Measurements from ENCODE around the gene VAX1.
A peak's percentile ranks its signal among the peaks of the same experiment; 100 is the strongest.
"Not testable (repeated sequence)": the region's sequence is repeated elsewhere in the genome, so short reads cannot be mapped to it uniquely, and the experiment has no call there.

The VAX1 gene

GRCh38 chr10:117131376-117132327, 6.4 kb downstream of the VAX1 start:
- H2BK15ac ChIP-seq (ENCODE audit: low read length): peak overlapping the region; percentile 23
- H3K23ac ChIP-seq (ENCODE audit: low read depth, low read length, poor library complexity): no peak overlapping the region
- H3K9ac ChIP-seq (ENCODE audit: low read depth, low read length, poor library complexity): peak overlapping the region; percentile 39
- peak overlapping the region; percentile 13 for H2AK5ac ChIP-seq (ENCODE audit: low read depth, low read length)
- peaks cover 13 to 96% (median 66%) of the 10 kb centered on the region in 3 experiments for H3K27me3 ChIP-seq (ENCODE audit: control insufficient read depth in 3 of 3, insufficient read depth in 3 of 3, low read depth in 1 of 3, low read length in 3 of 3)
- no peak overlapping the region for H2BK12ac ChIP-seq (ENCODE audit: low read length)
- peaks cover 6% of the 10 kb centered on the region for H3K79me1 ChIP-seq (ENCODE audit: low read depth, low read length)
- no peak overlapping the region for H4K8ac ChIP-seq (ENCODE audit: low read depth, low read length)
- no peak overlapping the region for H3K4ac ChIP-seq (ENCODE audit: low read length)
- no peak overlapping the region for H2BK5ac ChIP-seq (ENCODE audit: low read length)
- no CpG with 5 or more reads among the region's 47 CpGs for WGBS, 2 donors (ENCODE audit: extremely low coverage in 2 of 2, insufficient read length in 2 of 2, insufficient replicate concordance in 1 of 2)
- H3K14ac ChIP-seq (ENCODE audit: low read length): peak overlapping the region; percentile 50
- peaks cover 0 to 2% of the 10 kb centered on the region in 2 donors for H3K36me3 ChIP-seq (replicated peaks in 1 of 2; ENCODE audit: control insufficient read depth in 2 of 2, insufficient read depth in 2 of 2, low read length in 2 of 2)
- H3K4me2 ChIP-seq (ENCODE audit: insufficient read depth, low read length, poor library complexity, severe bottlenecking): peak overlapping the region; percentile 58
- no peak overlapping the region for H4K91ac ChIP-seq (ENCODE audit: low read depth, low read length, poor library complexity)
- no peak overlapping the region for H3K4me3 ChIP-seq (ENCODE audit: low read length in 2 of 2)
- no peak overlapping the region for H2BK120ac ChIP-seq (ENCODE audit: low read depth, low read length)
- H2AFZ ChIP-seq (ENCODE audit: low read length): peak overlapping the region; percentile 70
- DNase-seq (ENCODE audit: low spot score): no peak
- no peak overlapping the region for H3K27ac ChIP-seq (replicated peaks; ENCODE audit: low read length)
- peaks cover 6 to 39% of the 10 kb centered on the region in 2 donors for H3K4me1 ChIP-seq (ENCODE audit: control insufficient read depth in 2 of 2, insufficient read depth in 1 of 2, low read depth in 1 of 2, low read length in 2 of 2)
- peaks cover 0 to 16% of the 10 kb centered on the region in 2 donors for H3K9me3 ChIP-seq (replicated peaks in 1 of 2; ENCODE audit: control insufficient read depth in 2 of 2, insufficient read depth in 1 of 2, low read depth in 1 of 2, low read length in 2 of 2)
- H3K18ac ChIP-seq (ENCODE audit: low read length): peak overlapping the region; percentile 85

DNA sequence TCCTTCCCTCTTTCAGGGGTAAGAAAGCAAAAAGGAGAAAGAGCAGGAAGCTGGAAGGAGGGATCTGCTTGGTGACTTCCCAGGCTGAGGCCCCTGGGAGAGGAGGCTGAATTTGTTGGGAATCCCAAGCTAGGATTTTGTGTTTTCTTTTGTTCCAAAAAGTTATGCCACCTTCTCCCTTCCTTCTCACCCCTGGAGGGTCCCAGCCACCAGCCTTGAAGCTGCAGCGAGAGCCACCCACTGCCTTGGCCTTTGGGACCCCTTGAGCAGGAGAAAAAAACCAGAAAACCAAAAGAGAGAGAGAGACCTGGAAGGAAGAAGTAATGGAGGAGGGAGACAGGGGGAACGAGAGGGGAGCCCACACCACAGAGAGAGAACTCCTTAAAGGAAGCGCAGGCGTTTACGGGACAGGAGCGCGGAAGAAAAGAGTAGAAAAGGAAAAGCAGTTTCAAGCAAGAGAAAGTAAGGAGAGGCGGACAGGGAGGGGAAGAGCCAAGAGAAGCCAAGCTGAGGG, 7.2 kb downstream of the VAX1 start:
- Histone ChIP-seq H3K18ac (ENCODE audit: low read length) (peak overlapping the region; percentile 82), H2BK120ac (ENCODE audit: low read depth, low read length) (no peak overlapping the region), H3K4ac (ENCODE audit: low read length) (no peak overlapping the region), H3K9me3 (replicated peaks in 1 of 2; ENCODE audit: control insufficient read depth in 2 of 2, insufficient read depth in 1 of 2, low read depth in 1 of 2, low read length in 2 of 2) (peaks cover 0 to 11% of the 10 kb centered on the region in 2 donors), H4K91ac (ENCODE audit: low read depth, low read length, poor library complexity) (no peak overlapping the region), H2BK5ac (ENCODE audit: low read length) (no peak overlapping the region), H2AK5ac (ENCODE audit: low read depth, low read length) (peak overlapping the region; percentile 13), H2BK12ac (ENCODE audit: low read length) (no peak overlapping the region), H3K4me2 (ENCODE audit: insufficient read depth, low read length, poor library complexity, severe bottlenecking) (peak overlapping the region; percentile 58), H3K4me3 (ENCODE audit: low read length in 2 of 2) (no peak overlapping the region), H3K14ac (ENCODE audit: low read length) (no peak overlapping the region), H2BK15ac (ENCODE audit: low read length) (no peak overlapping the region), H3K79me1 (ENCODE audit: low read depth, low read length) (peaks cover 4% of the 10 kb centered on the region), H3K27me3 (ENCODE audit: control insufficient read depth in 3 of 3, insufficient read depth in 3 of 3, low read depth in 1 of 3, low read length in 3 of 3) (peaks cover 11 to 89% (median 59%) of the 10 kb centered on the region in 3 experiments), H3K36me3 (replicated peaks in 1 of 2; ENCODE audit: control insufficient read depth in 2 of 2, insufficient read depth in 2 of 2, low read length in 2 of 2) (peaks cover 0 to 2% of the 10 kb centered on the region in 2 donors), H4K8ac (ENCODE audit: low read depth, low read length) (no peak overlapping the region), H3K23ac (ENCODE audit: low read depth, low read length, poor library complexity) (no peak overlapping the region), H3K27ac (replicated peaks; ENCODE audit: low read length) (no peak overlapping the region), H3K4me1 (ENCODE audit: control insufficient read depth in 2 of 2, insufficient read depth in 1 of 2, low read depth in 1 of 2, low read length in 2 of 2) (peaks cover 6 to 35% of the 10 kb centered on the region in 2 donors), H2AFZ (ENCODE audit: low read length) (peak overlapping the region; percentile 70), H3K9ac (ENCODE audit: low read depth, low read length, poor library complexity) (no peak overlapping the region)
- DNase-seq (ENCODE audit: low spot score): no peak
- WGBS, 2 donors (ENCODE audit: extremely low coverage in 2 of 2, insufficient read length in 2 of 2, insufficient replicate concordance in 1 of 2): no CpG with 5 or more reads among the region's 8 CpGs

DNA sequence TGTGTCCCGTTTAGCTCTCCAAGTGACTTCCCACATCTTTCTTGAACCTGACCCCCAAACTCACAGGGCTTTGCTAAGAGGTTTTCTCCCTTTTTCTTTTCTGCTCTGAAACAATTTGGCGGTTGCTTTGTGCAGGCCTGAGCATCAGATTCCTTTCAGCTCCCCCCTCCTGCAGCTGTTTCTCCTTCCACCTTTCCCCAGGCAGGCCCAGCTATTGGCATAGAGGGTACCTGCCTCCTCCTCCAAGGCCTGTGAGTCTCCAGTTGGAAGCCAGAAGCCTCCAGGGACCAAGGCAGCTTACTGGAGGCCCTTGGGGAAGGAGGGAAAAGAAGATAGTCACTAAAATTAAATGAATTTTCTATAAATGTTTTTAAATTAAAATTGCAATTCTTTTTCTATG, 7.7 kb downstream of the VAX1 start:
- no peak overlapping the region for H2AK5ac ChIP-seq (ENCODE audit: low read depth, low read length)
- H3K4me2 ChIP-seq (ENCODE audit: insufficient read depth, low read length, poor library complexity, severe bottlenecking): no peak overlapping the region
- no peaks in the 10 kb centered on the region for H3K79me1 ChIP-seq (ENCODE audit: low read depth, low read length)
- no peak overlapping the region for H4K91ac ChIP-seq (ENCODE audit: low read depth, low read length, poor library complexity)
- H3K9me3 ChIP-seq (replicated peaks in 1 of 2; ENCODE audit: control insufficient read depth in 2 of 2, insufficient read depth in 1 of 2, low read depth in 1 of 2, low read length in 2 of 2): peaks cover 0 to 6% of the 10 kb centered on the region in 2 donors
- no peak overlapping the region for H3K14ac ChIP-seq (ENCODE audit: low read length)
- peaks cover 7 to 89% (median 53%) of the 10 kb centered on the region in 3 experiments for H3K27me3 ChIP-seq (ENCODE audit: control insufficient read depth in 3 of 3, insufficient read depth in 3 of 3, low read depth in 1 of 3, low read length in 3 of 3)
- no CpG with 5 or more reads among the region's 2 CpGs for WGBS, 2 donors (ENCODE audit: extremely low coverage in 2 of 2, insufficient read length in 2 of 2, insufficient replicate concordance in 1 of 2)
- no peak overlapping the region for H3K4ac ChIP-seq (ENCODE audit: low read length)
- no peak for DNase-seq (ENCODE audit: low spot score)
- H4K8ac ChIP-seq (ENCODE audit: low read depth, low read length): no peak overlapping the region
- no peak overlapping the region for H2BK5ac ChIP-seq (ENCODE audit: low read length)
- no peak overlapping the region for H3K4me3 ChIP-seq (ENCODE audit: low read length in 2 of 2)
- no peak overlapping the region for H3K23ac ChIP-seq (ENCODE audit: low read depth, low read length, poor library complexity)
- no peak overlapping the region for H2BK120ac ChIP-seq (ENCODE audit: low read depth, low read length)
- peaks cover 0 to 2% of the 10 kb centered on the region in 2 donors for H3K36me3 ChIP-seq (replicated peaks in 1 of 2; ENCODE audit: control insufficient read depth in 2 of 2, insufficient read depth in 2 of 2, low read length in 2 of 2)
- H3K4me1 ChIP-seq (ENCODE audit: control insufficient read depth in 2 of 2, insufficient read depth in 1 of 2, low read depth in 1 of 2, low read length in 2 of 2): peaks cover 6 to 33% of the 10 kb centered on the region in 2 donors
- no peak overlapping the region for H2BK15ac ChIP-seq (ENCODE audit: low read length)
- no peak overlapping the region for H2AFZ ChIP-seq (ENCODE audit: low read length)
- H3K27ac ChIP-seq (replicated peaks; ENCODE audit: low read length): no peak overlapping the region
- H3K9ac ChIP-seq (ENCODE audit: low read depth, low read length, poor library complexity): no peak overlapping the region
- no peak overlapping the region for H3K18ac ChIP-seq (ENCODE audit: low read length)
- no peak overlapping the region for H2BK12ac ChIP-seq (ENCODE audit: low read length)

DNA sequence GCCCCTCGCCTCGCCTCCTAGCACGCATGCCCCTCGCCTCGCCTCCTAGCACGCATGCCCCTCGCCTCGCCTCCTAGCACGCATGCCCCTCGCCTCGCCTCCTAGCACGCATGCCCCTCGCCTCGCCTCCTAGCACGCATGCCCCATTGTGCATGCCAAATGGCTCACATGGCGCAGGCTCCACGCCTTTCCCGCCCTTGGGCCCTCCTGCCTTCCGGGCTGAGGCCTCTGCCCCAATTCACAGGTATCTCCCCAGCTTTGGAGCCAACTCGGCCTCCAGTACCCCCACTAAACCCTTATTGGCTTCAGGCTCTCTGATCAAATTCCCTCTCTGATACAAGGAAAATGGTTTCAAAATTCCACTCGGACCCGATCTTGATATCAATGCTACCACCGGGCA, 11.4 kb downstream of the VAX1 start:
- H2AK5ac ChIP-seq (ENCODE audit: low read depth, low read length); H3K4ac ChIP-seq (ENCODE audit: low read length); H2AFZ ChIP-seq (ENCODE audit: low read length); H3K23ac ChIP-seq (ENCODE audit: low read depth, low read length, poor library complexity); H3K4me2 ChIP-seq (ENCODE audit: insufficient read depth, low read length, poor library complexity, severe bottlenecking); H2BK120ac ChIP-seq (ENCODE audit: low read depth, low read length); DNase-seq (ENCODE audit: low spot score); H3K18ac ChIP-seq (ENCODE audit: low read length); H2BK5ac ChIP-seq (ENCODE audit: low read length); H3K79me1 ChIP-seq (ENCODE audit: low read depth, low read length); H3K14ac ChIP-seq (ENCODE audit: low read length); H4K8ac ChIP-seq (ENCODE audit: low read depth, low read length); H3K9me3 ChIP-seq (replicated peaks in 1 of 2; ENCODE audit: control insufficient read depth in 2 of 2, insufficient read depth in 1 of 2, low read depth in 1 of 2, low read length in 2 of 2); H2BK15ac ChIP-seq (ENCODE audit: low read length); H4K91ac ChIP-seq (ENCODE audit: low read depth, low read length, poor library complexity); H3K4me3 ChIP-seq (ENCODE audit: low read length in 2 of 2); H3K27ac ChIP-seq (replicated peaks; ENCODE audit: low read length); H3K36me3 ChIP-seq (replicated peaks in 1 of 2; ENCODE audit: control insufficient read depth in 2 of 2, insufficient read depth in 2 of 2, low read length in 2 of 2); H2BK12ac ChIP-seq (ENCODE audit: low read length); H3K9ac ChIP-seq (ENCODE audit: low read depth, low read length, poor library complexity): not testable (repeated sequence)
- peaks cover under 1 to 57% (median 18%) of the 10 kb centered on the region in 3 experiments for H3K27me3 ChIP-seq (ENCODE audit: control insufficient read depth in 3 of 3, insufficient read depth in 3 of 3, low read depth in 1 of 3, low read length in 3 of 3)
- WGBS, 2 donors (ENCODE audit: extremely low coverage in 2 of 2, insufficient read length in 2 of 2, insufficient replicate concordance in 1 of 2): no CpG with 5 or more reads among the region's 23 CpGs
- peaks cover 0 to 12% of the 10 kb centered on the region in 2 donors for H3K4me1 ChIP-seq (ENCODE audit: control insufficient read depth in 2 of 2, insufficient read depth in 1 of 2, low read depth in 1 of 2, low read length in 2 of 2)

Measured in neuronal stem cell (in vitro differentiated cells).